GM19372 (cell line): ENCODE data around the gene LRRC74A.

ENCODE experiments used
- ATAC-seq: cut with Tn5 transposase; IDR thresholded peaks from one replicate; pipeline ENCODE4 v1.9.1; 2021; ENCODE audit warnings: mild to moderate bottlenecking, low read depth, moderate library complexity; ENCODE audit not compliant: unreplicated experiment

Gene LRRC74A

GRCh38 chr14:76826122-76826521, at the start of gene LRRC74A:
Gene LRRC74A (plus strand): TSS chr14:76826408. CDS start chr14:76826698, 290 bp downstream.
- ATAC-seq = no peak

- ATAC-seq = no peak
These were observed 49.6 kb upstream of the LRRC74A start for GRCh38 chr14:76776428-76777251.

GRCh38 chr14:76777721-76778120, 48.5 kb upstream of the LRRC74A start:
- no peak for ATAC-seq

- no peak for ATAC-seq
These were observed 47.5 kb upstream of the LRRC74A start for GRCh38 chr14:76778546-76779215.

GRCh38 chr14:76779221-76780057, 46.8 kb upstream of the LRRC74A start:
- no peak for ATAC-seq

GRCh38 chr14:76780058-76780345, 46.2 kb upstream of the LRRC74A start:
- ATAC-seq = no peak

GRCh38 chr14:76780360-76780759, 45.8 kb upstream of the LRRC74A start:
- ATAC-seq = no peak

GRCh38 chr14:76780875-76781647, 45.1 kb upstream of the LRRC74A start:
- no peak for ATAC-seq

GRCh38 chr14:76781648-76782051, 44.6 kb upstream of the LRRC74A start:
- ATAC-seq = no peak

- ATAC-seq = no peak
These were observed 43.9 kb upstream of the LRRC74A start for GRCh38 chr14:76782115-76782884.

- ATAC-seq = no peak
These were observed 43.2 kb upstream of the LRRC74A start for GRCh38 chr14:76782885-76783566.

- ATAC-seq = no peak
These were observed 41.8 kb upstream of the LRRC74A start for GRCh38 chr14:76784266-76784874.

- ATAC-seq = no peak
These were observed 41.3 kb upstream of the LRRC74A start for GRCh38 chr14:76784881-76785280.

- ATAC-seq = no peak
These were observed 39.6 kb upstream of the LRRC74A start for GRCh38 chr14:76786601-76787000.

- ATAC-seq = no peak
These were observed 33.8 kb upstream of the LRRC74A start for GRCh38 chr14:76792422-76792821.

- ATAC-seq = no peak
These were observed 32.9 kb upstream of the LRRC74A start for GRCh38 chr14:76793324-76793723.

- ATAC-seq = no peak
These were observed 32.3 kb upstream of the LRRC74A start for GRCh38 chr14:76793956-76794355.

- ATAC-seq = no peak
These were observed 19.8 kb upstream of the LRRC74A start for GRCh38 chr14:76806446-76806845.

GRCh38 chr14:76808011-76808410, 18.2 kb upstream of the LRRC74A start:
- no peak for ATAC-seq
